HepG2 (cell line): ENCODE data around the gene MPC1L. TPM values are rescaled to one million over a fixed set of nuclear protein-coding genes. Genes with fewer than 3 reads are reported as not detected.

Experiments
- HCFC1 ChIP-seq: fragments of 150-350 bp; IDR thresholded peaks from 2 replicates; pipeline ENCODE4 v1.6.1; 2014; ENCODE audit warnings: low read depth, low read length
- KLF6 ChIP-seq: IDR thresholded peaks from 2 replicates; pipeline ENCODE4 v1.8.0; 2016; ENCODE audit warnings: missing biosample characterization, missing genetic modification reagents
- MBD4 ChIP-seq: IDR thresholded peaks from 2 replicates; pipeline ENCODE4 v1.6.1; 2012; ENCODE audit warnings: low read length, inconsistent platforms, borderline replicate concordance
- RBM39 ChIP-seq: fragments of 200-400 bp; formaldehyde crosslinking; IDR thresholded peaks from one replicate; pipeline ENCODE4 v1.6.1; 2018; ENCODE audit warnings: antibody characterized with exemption, mild to moderate bottlenecking, low read depth, low read length; ENCODE audit not compliant: poor library complexity, severe bottlenecking
- SAP130 ChIP-seq: IDR thresholded peaks from 2 replicates; pipeline ENCODE4 v1.6.1; 2016; ENCODE audit warnings: low read depth
- ZKSCAN5 ChIP-seq: sonication (generic); formaldehyde crosslinking; IDR thresholded peaks from 2 replicates; pipeline ENCODE4 v1.5.1; 2020; ENCODE audit warnings: mild to moderate bottlenecking, missing genetic modification reagents
- ZNF251 ChIP-seq: sonication (generic); formaldehyde crosslinking; IDR thresholded peaks from 2 replicates; pipeline ENCODE4 v1.9.0; 2021; ENCODE audit warnings: mild to moderate bottlenecking, missing genetic modification reagents
- ZNF33B ChIP-seq: sonication (generic); formaldehyde crosslinking; IDR thresholded peaks from 2 replicates; pipeline ENCODE4 v1.5.1; 2020; ENCODE audit warnings: mild to moderate bottlenecking, missing genetic modification reagents
- ZNF547 ChIP-seq: sonication (generic); formaldehyde crosslinking; IDR thresholded peaks from 2 replicates; pipeline ENCODE4 v1.5.1; 2020; ENCODE audit warnings: mild to moderate bottlenecking, missing genetic modification reagents
- ZNF788 ChIP-seq: sonication (generic); formaldehyde crosslinking; IDR thresholded peaks from 2 replicates; pipeline ENCODE4 v1.5.0; 2020; ENCODE audit warnings: mild to moderate bottlenecking, missing genetic modification reagents, borderline replicate concordance
- ZNF839 ChIP-seq: sonication (generic); formaldehyde crosslinking; IDR thresholded peaks from 2 replicates; pipeline ENCODE4 v1.4.0; 2020; ENCODE audit warnings: missing genetic modification reagents, mild to moderate bottlenecking, borderline replicate concordance
- ZNF883 ChIP-seq: sonication (generic); formaldehyde crosslinking; IDR thresholded peaks from 2 replicates; pipeline ENCODE4 v1.5.1; 2020; ENCODE audit warnings: mild to moderate bottlenecking, missing genetic modification reagents; ENCODE audit errors: not compliant biosample characterization
- polyA plus RNA-seq, 8 experiments: library from polyadenylated mRNA; depleted of rRNA in 3 of 8; stranded (reverse) in 7 of 8; unstranded in 1 of 8; fragments of >200 nt; fragmentation: Illumina TruSeq in 4 of 8; extraction: Trizol in 4 of 8; gene quantifications; 2 replicates each; pipeline versions ENCODE4 v1.2.1 to v1.2.3, GENCODE V29; 2011 to 2016; ENCODE audit warnings: low read depth in 4 of 8, missing spikeins in 1 of 8, mixed read lengths in 1 of 8; ENCODE audit not compliant: insufficient read depth in 1 of 8
- total RNA-seq, 5 experiments: library from RNA; depleted of rRNA; stranded (reverse); fragments of >200 nt; fragmentation: Illumina TruSeq; extraction: Trizol; gene quantifications; 2 replicates each; pipeline ENCODE4 v1.2.3, GENCODE V29; 2016; ENCODE audit warnings: low read depth in 1 of 5
- TF ChIP-seq, protein P1 (sequence below): sonication (generic); formaldehyde crosslinking; IDR thresholded peaks from 2 replicates; pipeline ENCODE4 v1.4.0; 2020; ENCODE audit warnings: missing genetic modification reagents
- TF ChIP-seq, protein P2 (sequence below): sonication (generic); formaldehyde crosslinking; IDR thresholded peaks from 2 replicates; pipeline ENCODE4 v1.4.0; 2020; ENCODE audit warnings: missing genetic modification reagents
- TF ChIP-seq, protein P3 (sequence below): sonication (generic); formaldehyde crosslinking; IDR thresholded peaks from 2 replicates; pipeline ENCODE4 v1.4.0; 2020; ENCODE audit warnings: missing genetic modification reagents
- TF ChIP-seq, protein P4 (sequence below): sonication (generic); formaldehyde crosslinking; IDR thresholded peaks from 2 replicates; pipeline ENCODE4 v1.5.0; 2020; ENCODE audit warnings: mild to moderate bottlenecking, missing genetic modification reagents, borderline replicate concordance

Gene MPC1L
- total and polyA plus RNA-seq, 2 of the 13 experiments (the other 11 are each of a cell fraction or from before 2014, with no cell fraction given) = not detected

DNA sequence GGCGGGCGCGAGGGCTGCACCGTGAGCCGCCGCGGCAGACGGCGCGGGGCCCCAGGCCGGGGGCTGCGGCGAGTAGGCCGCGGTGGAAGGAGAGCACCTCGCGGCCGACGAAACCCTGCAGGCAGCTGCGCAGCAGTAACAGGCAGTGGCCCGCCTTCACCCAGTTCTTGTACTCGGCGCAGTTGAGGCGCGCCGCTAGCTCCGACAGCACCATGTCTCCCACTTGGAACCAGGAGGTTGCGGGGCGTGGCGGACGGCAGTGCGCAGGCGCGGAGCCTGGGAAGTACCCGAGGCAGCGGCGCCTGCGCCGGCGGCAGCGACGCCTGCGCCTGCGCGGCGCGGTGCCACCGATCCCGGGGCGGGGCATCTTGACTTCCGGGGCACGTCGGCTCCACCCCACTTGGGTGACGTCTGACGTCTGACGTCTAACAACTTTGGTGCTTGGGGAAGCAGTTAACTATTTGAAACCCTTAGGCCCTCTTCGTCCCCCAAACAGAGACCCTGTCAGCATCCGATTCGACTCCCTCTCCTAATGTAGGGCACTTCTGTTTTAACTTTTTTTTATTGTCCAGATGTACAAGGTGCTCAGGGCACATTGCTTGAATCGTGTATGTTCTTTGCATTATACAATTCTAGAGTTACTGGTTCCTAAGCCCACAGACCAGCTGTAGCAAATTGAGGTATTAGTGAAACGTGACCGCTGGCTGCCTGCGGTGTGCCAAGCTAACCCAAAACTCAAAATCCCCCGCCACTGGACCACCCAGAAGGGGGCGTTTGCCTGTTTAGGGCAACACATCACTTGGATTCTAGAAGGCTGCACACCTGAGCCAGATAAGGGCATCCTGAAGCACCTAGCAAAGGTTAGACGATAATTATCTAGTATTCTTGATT is 24.3 kb downstream of the MPC1L start, which contains the start of gene CXorf38 (continued):
- TF ChIP-seq KLF6 = no peak
- TF ChIP-seq ZNF251 (CRISPR knock-in tag) = no peak
- TF ChIP-seq SAP130 = peak; percentile 43
- no peak for TF ChIP-seq ZKSCAN5 (CRISPR knock-in tag)
- TF ChIP-seq ZNF547 (CRISPR knock-in tag) = no peak
- TF ChIP-seq ZNF788 (CRISPR knock-in tag) = 0 out of 2 replicates have a peak, but pooled peaks have one; percentile 20
- no peak for TF ChIP-seq RBM39
- TF ChIP-seq ZNF839 (CRISPR knock-in tag) = no peak
- TF ChIP-seq, protein P1, sequence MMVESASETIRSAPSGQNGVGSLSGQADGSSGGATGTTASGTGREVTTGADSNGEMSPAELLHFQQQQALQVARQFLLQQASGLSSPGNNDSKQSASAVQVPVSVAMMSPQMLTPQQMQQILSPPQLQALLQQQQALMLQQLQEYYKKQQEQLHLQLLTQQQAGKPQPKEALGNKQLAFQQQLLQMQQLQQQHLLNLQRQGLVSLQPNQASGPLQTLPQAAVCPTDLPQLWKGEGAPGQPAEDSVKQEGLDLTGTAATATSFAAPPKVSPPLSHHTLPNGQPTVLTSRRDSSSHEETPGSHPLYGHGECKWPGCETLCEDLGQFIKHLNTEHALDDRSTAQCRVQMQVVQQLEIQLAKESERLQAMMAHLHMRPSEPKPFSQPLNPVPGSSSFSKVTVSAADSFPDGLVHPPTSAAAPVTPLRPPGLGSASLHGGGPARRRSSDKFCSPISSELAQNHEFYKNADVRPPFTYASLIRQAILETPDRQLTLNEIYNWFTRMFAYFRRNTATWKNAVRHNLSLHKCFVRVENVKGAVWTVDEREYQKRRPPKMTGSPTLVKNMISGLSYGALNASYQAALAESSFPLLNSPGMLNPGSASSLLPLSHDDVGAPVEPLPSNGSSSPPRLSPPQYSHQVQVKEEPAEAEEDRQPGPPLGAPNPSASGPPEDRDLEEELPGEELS = no peak
- TF ChIP-seq ZNF33B (CRISPR knock-in tag) = no peak
- TF ChIP-seq, protein P2, sequence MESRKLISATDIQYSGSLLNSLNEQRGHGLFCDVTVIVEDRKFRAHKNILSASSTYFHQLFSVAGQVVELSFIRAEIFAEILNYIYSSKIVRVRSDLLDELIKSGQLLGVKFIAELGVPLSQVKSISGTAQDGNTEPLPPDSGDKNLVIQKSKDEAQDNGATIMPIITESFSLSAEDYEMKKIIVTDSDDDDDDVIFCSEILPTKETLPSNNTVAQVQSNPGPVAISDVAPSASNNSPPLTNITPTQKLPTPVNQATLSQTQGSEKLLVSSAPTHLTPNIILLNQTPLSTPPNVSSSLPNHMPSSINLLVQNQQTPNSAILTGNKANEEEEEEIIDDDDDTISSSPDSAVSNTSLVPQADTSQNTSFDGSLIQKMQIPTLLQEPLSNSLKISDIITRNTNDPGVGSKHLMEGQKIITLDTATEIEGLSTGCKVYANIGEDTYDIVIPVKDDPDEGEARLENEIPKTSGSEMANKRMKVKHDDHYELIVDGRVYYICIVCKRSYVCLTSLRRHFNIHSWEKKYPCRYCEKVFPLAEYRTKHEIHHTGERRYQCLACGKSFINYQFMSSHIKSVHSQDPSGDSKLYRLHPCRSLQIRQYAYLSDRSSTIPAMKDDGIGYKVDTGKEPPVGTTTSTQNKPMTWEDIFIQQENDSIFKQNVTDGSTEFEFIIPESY (CRISPR knock-in tag) = peak; percentile 66; the same call in 1 of the 2 replicates
- TF ChIP-seq ZNF883 = no peak
- TF ChIP-seq, protein P3, sequence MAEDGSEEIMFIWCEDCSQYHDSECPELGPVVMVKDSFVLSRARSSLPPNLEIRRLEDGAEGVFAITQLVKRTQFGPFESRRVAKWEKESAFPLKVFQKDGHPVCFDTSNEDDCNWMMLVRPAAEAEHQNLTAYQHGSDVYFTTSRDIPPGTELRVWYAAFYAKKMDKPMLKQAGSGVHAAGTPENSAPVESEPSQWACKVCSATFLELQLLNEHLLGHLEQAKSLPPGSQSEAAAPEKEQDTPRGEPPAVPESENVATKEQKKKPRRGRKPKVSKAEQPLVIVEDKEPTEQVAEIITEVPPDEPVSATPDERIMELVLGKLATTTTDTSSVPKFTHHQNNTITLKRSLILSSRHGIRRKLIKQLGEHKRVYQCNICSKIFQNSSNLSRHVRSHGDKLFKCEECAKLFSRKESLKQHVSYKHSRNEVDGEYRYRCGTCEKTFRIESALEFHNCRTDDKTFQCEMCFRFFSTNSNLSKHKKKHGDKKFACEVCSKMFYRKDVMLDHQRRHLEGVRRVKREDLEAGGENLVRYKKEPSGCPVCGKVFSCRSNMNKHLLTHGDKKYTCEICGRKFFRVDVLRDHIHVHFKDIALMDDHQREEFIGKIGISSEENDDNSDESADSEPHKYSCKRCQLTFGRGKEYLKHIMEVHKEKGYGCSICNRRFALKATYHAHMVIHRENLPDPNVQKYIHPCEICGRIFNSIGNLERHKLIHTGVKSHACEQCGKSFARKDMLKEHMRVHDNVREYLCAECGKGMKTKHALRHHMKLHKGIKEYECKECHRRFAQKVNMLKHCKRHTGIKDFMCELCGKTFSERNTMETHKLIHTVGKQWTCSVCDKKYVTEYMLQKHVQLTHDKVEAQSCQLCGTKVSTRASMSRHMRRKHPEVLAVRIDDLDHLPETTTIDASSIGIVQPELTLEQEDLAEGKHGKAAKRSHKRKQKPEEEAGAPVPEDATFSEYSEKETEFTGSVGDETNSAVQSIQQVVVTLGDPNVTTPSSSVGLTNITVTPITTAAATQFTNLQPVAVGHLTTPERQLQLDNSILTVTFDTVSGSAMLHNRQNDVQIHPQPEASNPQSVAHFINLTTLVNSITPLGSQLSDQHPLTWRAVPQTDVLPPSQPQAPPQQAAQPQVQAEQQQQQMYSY (CRISPR knock-in tag) = no peak
- TF ChIP-seq, protein P4, sequence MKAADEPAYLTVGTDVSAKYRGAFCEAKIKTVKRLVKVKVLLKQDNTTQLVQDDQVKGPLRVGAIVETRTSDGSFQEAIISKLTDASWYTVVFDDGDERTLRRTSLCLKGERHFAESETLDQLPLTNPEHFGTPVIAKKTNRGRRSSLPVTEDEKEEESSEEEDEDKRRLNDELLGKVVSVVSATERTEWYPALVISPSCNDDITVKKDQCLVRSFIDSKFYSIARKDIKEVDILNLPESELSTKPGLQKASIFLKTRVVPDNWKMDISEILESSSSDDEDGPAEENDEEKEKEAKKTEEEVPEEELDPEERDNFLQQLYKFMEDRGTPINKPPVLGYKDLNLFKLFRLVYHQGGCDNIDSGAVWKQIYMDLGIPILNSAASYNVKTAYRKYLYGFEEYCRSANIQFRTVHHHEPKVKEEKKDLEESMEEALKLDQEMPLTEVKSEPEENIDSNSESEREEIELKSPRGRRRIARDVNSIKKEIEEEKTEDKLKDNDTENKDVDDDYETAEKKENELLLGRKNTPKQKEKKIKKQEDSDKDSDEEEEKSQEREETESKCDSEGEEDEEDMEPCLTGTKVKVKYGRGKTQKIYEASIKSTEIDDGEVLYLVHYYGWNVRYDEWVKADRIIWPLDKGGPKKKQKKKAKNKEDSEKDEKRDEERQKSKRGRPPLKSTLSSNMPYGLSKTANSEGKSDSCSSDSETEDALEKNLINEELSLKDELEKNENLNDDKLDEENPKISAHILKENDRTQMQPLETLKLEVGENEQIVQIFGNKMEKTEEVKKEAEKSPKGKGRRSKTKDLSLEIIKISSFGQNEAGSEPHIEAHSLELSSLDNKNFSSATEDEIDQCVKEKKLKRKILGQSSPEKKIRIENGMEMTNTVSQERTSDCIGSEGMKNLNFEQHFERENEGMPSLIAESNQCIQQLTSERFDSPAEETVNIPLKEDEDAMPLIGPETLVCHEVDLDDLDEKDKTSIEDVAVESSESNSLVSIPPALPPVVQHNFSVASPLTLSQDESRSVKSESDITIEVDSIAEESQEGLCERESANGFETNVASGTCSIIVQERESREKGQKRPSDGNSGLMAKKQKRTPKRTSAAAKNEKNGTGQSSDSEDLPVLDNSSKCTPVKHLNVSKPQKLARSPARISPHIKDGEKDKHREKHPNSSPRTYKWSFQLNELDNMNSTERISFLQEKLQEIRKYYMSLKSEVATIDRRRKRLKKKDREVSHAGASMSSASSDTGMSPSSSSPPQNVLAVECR (CRISPR knock-in tag) = peak; percentile 72; the same call in 1 of the 2 replicates
- no peak for TF ChIP-seq MBD4
- TF ChIP-seq HCFC1 = peak; percentile 16; the same call in 1 of the 2 replicates
